HepG2 (cell line): Measurements from ENCODE around the gene PRSS36. TPM values are rescaled to one million over a fixed set of nuclear protein-coding genes. Genes with fewer than 3 reads are reported as not detected.

Source experiments
- ATAC-seq: fragments of 200-7000 bp; cut with Tn5 transposase; 3 replicates; pipeline ENCODE4 v1.9.1; 2020; ENCODE audit warnings: mild to moderate bottlenecking, moderate library complexity
- BruUV-seq: library from RNA; stranded (reverse); fragments of 400-500 nt; replicated peaks from 2 replicates; lab custom pipeline; 2021; lab: Mats Ljungman, UMichigan
- CTCF ChIA-PET: fragments of 300-600 bp; formaldehyde crosslinking; extraction: SDS; loops from one replicate; lab custom pipeline; 2021; ENCODE audit warnings: low total read pairs, inconsistent platforms, low intra/inter-chr PET ratio; lab: Yijun Ruan, JAX
- POLR2A ChIA-PET: fragments of 350-600 bp; sonication (Branson Sonifier 250); formaldehyde crosslinking; loops from one replicate; lab custom pipeline; 2020; ENCODE audit warnings: antibody characterized with exemption, inconsistent platforms; lab: Yijun Ruan, JAX
- DNase-seq: peaks from one replicate; pipeline ENCODE4 v3.0.0-alpha.2; 2015; ENCODE audit warnings: low spot score
- FAIRE-seq: peaks from 3 replicates; lab custom pipeline; 2011; peaks lifted over from hg19 to GRCh38; lab: Jason Lieb, UNC
- H2AFZ ChIP-seq: one replicate; pipeline ENCODE4 v1.6.1; 2011; ENCODE audit warnings: low read length, inconsistent platforms
- H3K27ac ChIP-seq: fragments of 300-600 bp; 3 replicates; pipeline ENCODE4 v1.8.0; 2011; ENCODE audit warnings: mixed run types, mild to moderate bottlenecking, mixed read lengths, low read length, inconsistent platforms; ENCODE audit not compliant: insufficient read depth; ENCODE audit errors: extremely low read length
- H3K27me3 ChIP-seq, 2 experiments: fragments of 200-600 bp in 1 of 2; 2 replicates in 1 of 2; 3 replicates in 1 of 2; pipeline versions ENCODE4 v1.6.0 to v1.8.0; 2011; ENCODE audit warnings: low read length in 2 of 2, mild to moderate bottlenecking in 2 of 2, moderate library complexity in 2 of 2, inconsistent platforms in 1 of 2; ENCODE audit not compliant: insufficient read depth in 2 of 2, control insufficient read depth in 1 of 2
- H3K36me3 ChIP-seq, 2 experiments: fragments of 200-600 bp in 1 of 2; replicated peaks in 1 of 2; 2 replicates in 1 of 2; 3 replicates in 1 of 2; pipeline versions ENCODE4 v1.5.1 to v1.8.0; 2011; ENCODE audit warnings: low read length in 2 of 2, inconsistent platforms in 1 of 2; ENCODE audit not compliant: insufficient read depth in 2 of 2, control insufficient read depth in 1 of 2
- H3K4me1 ChIP-seq: 2 replicates; pipeline ENCODE4 v1.5.1; 2012; ENCODE audit warnings: low read length, inconsistent platforms; ENCODE audit not compliant: insufficient read depth
- H3K4me2 ChIP-seq: 2 replicates; pipeline ENCODE4 v1.6.0; 2011; ENCODE audit warnings: low read depth, low read length, inconsistent platforms
- H3K4me3 ChIP-seq, 3 experiments: fragments of 200-600 bp in 1 of 3; sonication (generic), shearing (Covaris generic) in 1 of 3; replicated peaks in 1 of 3; 2 replicates each; pipeline ENCODE4 v1.5.1; 2011 to 2016; ENCODE audit warnings: low read length in 3 of 3, inconsistent platforms in 2 of 3, low read depth in 2 of 3, mild to moderate bottlenecking in 2 of 3, control low read depth in 1 of 3, mixed read lengths in 1 of 3; ENCODE audit not compliant: insufficient read depth in 1 of 3
- H3K79me2 ChIP-seq: one replicate; pipeline ENCODE4 v1.6.1; 2011; ENCODE audit warnings: low read length, inconsistent platforms; ENCODE audit not compliant: insufficient read depth
- H3K9ac ChIP-seq: 2 replicates; pipeline ENCODE4 v1.6.0; 2011; ENCODE audit warnings: mild to moderate bottlenecking, low read depth, low read length, inconsistent platforms; ENCODE audit not compliant: insufficient read depth
- H3K9me3 ChIP-seq: 2 replicates; pipeline ENCODE4 v1.5.1; 2012; ENCODE audit warnings: mild to moderate bottlenecking, low read length
- H4K20me1 ChIP-seq: 2 replicates; pipeline ENCODE4 v1.6.0; 2011; ENCODE audit warnings: inconsistent platforms, mild to moderate bottlenecking, low read length, moderate library complexity; ENCODE audit not compliant: insufficient read depth
- ATRX ChIP-seq: sonication (generic); formaldehyde crosslinking; IDR thresholded peaks from 2 replicates; pipeline ENCODE4 v1.4.0; 2020; ENCODE audit warnings: missing genetic modification reagents, borderline replicate concordance
- CHCHD3 ChIP-seq: sonication (generic); formaldehyde crosslinking; IDR thresholded peaks from 2 replicates; pipeline ENCODE4 v1.8.0; 2022; ENCODE audit warnings: mild to moderate bottlenecking, missing genetic modification reagents, moderate library complexity
- IKZF1 ChIP-seq: fragments of 450-650 bp; IDR thresholded peaks from 2 replicates; pipeline ENCODE4 v1.7.1; 2016
- MZF1 ChIP-seq: sonication (generic); formaldehyde crosslinking; IDR thresholded peaks from 2 replicates; pipeline ENCODE4 v1.8.1; 2023; ENCODE audit warnings: mild to moderate bottlenecking, missing genetic modification reagents, borderline replicate concordance
- NFE2 ChIP-seq: sonication (generic); formaldehyde crosslinking; IDR thresholded peaks from 2 replicates; pipeline ENCODE4 v1.4.0; 2020; ENCODE audit warnings: missing genetic modification reagents
- PAF1 ChIP-seq: IDR thresholded peaks from 2 replicates; pipeline ENCODE4 v1.6.1; 2016; ENCODE audit warnings: missing genetic modification reagents, missing compliant biosample characterization
- POLR2A ChIP-seq, 2 experiments: IDR thresholded peaks; 2 replicates each; pipeline ENCODE4 v1.6.1; 2011; ENCODE audit warnings: low read depth in 2 of 2, low read length in 2 of 2, mild to moderate bottlenecking in 1 of 2, moderate library complexity in 1 of 2; ENCODE audit not compliant: insufficient read depth in 1 of 2
- POLR2AphosphoS2 ChIP-seq: IDR thresholded peaks from 2 replicates; pipeline ENCODE4 v1.6.1; 2011; ENCODE audit warnings: low read depth, low read length, improper control_type of control experiment
- RAD21 ChIP-seq: fragments of 450-650 bp; formaldehyde crosslinking; IDR thresholded peaks from 2 replicates; pipeline ENCODE4 v1.5.0; 2020; ENCODE audit warnings: mild to moderate bottlenecking
- RBFOX2 ChIP-seq: fragments of 200-400 bp; formaldehyde crosslinking; IDR thresholded peaks from 2 replicates; pipeline ENCODE4 v1.6.1; 2017; ENCODE audit warnings: low read depth, mild to moderate bottlenecking, low read length
- SP4 ChIP-seq: sonication (generic); formaldehyde crosslinking; IDR thresholded peaks from 2 replicates; pipeline ENCODE4 v1.8.1; 2023; ENCODE audit warnings: mild to moderate bottlenecking, missing genetic modification reagents
- TEAD2 ChIP-seq: sonication (generic); formaldehyde crosslinking; IDR thresholded peaks from 2 replicates; pipeline ENCODE4 v1.9.0; 2021; ENCODE audit warnings: missing genetic modification reagents
- ZNF879 ChIP-seq: sonication (generic); formaldehyde crosslinking; IDR thresholded peaks from 2 replicates; pipeline ENCODE4 v1.8.1; 2023; ENCODE audit warnings: missing genetic modification reagents
- WGBS: methylation state at CpG from one replicate; pipeline ENCODE4 v1.1.6; 2017; ENCODE audit warnings: low lambda C conversion rate; 5-methylcytosine and 5-hydroxymethylcytosine counted together
- in situ Hi-C: cut with HindIII; loops from 2 replicates; pipeline ENCODE4 v1.10.0; 2017; ENCODE audit warnings: low pct_unique_long_range_greater_than_20kb; ENCODE audit not compliant: extremely low pct_ligation_motif_present
- intact Hi-C: fragments of 100-400 bp; cut with micrococcal nuclease; formaldehyde crosslinking; loops from one replicate; pipeline ENCODE4 v1.10.0; 2022; ENCODE audit not compliant: unreplicated experiment
- polyA plus RNA-seq, 8 experiments: library from polyadenylated mRNA; depleted of rRNA in 3 of 8; stranded (reverse) in 7 of 8; unstranded in 1 of 8; fragments of >200 nt; fragmentation: Illumina TruSeq in 4 of 8; extraction: Trizol in 4 of 8; gene quantifications; 2 replicates each; pipeline versions ENCODE4 v1.2.1 to v1.2.3, GENCODE V29; 2011 to 2016; ENCODE audit warnings: low read depth in 4 of 8, missing spikeins in 1 of 8, mixed read lengths in 1 of 8; ENCODE audit not compliant: insufficient read depth in 1 of 8
- total RNA-seq, 5 experiments: library from RNA; depleted of rRNA; stranded (reverse); fragments of >200 nt; fragmentation: Illumina TruSeq; extraction: Trizol; gene quantifications; 2 replicates each; pipeline ENCODE4 v1.2.3, GENCODE V29; 2016; ENCODE audit warnings: low read depth in 1 of 5
- TF ChIP-seq, protein P1 (sequence below): sonication (generic); formaldehyde crosslinking; IDR thresholded peaks from 2 replicates; pipeline ENCODE4 v1.4.0; 2020; ENCODE audit warnings: missing genetic modification reagents, borderline replicate concordance
- TF ChIP-seq, protein P2 (sequence below): sonication (generic); formaldehyde crosslinking; IDR thresholded peaks from 2 replicates; pipeline ENCODE4 v1.5.0; 2020; ENCODE audit warnings: mild to moderate bottlenecking, missing genetic modification reagents

The PRSS36 gene
- total and polyA plus RNA-seq, 2 of the 13 experiments (the other 11 are each of a cell fraction or from before 2014, with no cell fraction given): 1.5 to 2.1 TPM

- TF ChIP-seq MZF1 (CRISPR knock-in tag) (peak; percentile 35; the same call in 1 of the 2 replicates), IKZF1 (no peak)
Measured at GRCh38 chr16:31149894-31150890, at the start of gene PRSS36 (continued).

- H3K4me3 ChIP-seq: no peak overlapping the region
- peaks cover 6 to 14% of the 10 kb centered on the region in 2 experiments for H3K36me3 ChIP-seq
- peaks cover 0 to 19% of the 10 kb centered on the region in 2 experiments; a peak in 4 of 5 replicates for H3K27me3 ChIP-seq
- no peak overlapping the region for H3K9ac ChIP-seq
- ChIA-PET CTCF (no interaction called here), POLR2A (interaction anchor here (0.7 to 4.0 kb wide), 3 partner anchors 9 to 177 kb away, joined by 3 to 34 read pairs (median 3); partner anchors contain the start of gene FUS)
- peak; percentile 0 for ATAC-seq
- FAIRE-seq: no peak
- no peak overlapping the region for H3K4me2 ChIP-seq
- BruUV-seq: no TSS peak
- H3K27ac ChIP-seq: no peak overlapping the region
- H3K79me2 ChIP-seq: no peaks in the 10 kb centered on the region
- in situ Hi-C loops: loop anchor here (25.0 kb wide), 2 partner anchors 238 to 663 kb away; partner anchors contain the start of genes COX6A2, ZNF267 and ZNF843
- TF ChIP-seq POLR2AphosphoS2 (peak; percentile 93), RBFOX2 (0 out of 2 replicates have a peak, but pooled peaks have one; percentile 10), ATRX (CRISPR knock-in tag) (no peak), ZNF879 (CRISPR knock-in tag) (no peak), SP4 (CRISPR knock-in tag) (no peak), PAF1 (CRISPR knock-in tag) (peak; percentile 87), POLR2A (IDR thresholded peaks at IDR 0.05; ENCODE audit: insufficient read depth in 1 of 2, low read depth in 2 of 2, low read length in 2 of 2) (peak; percentile 52 to 54; a peak in 3 of 4 replicates), TEAD2 (CRISPR knock-in tag) (no peak), NFE2 (CRISPR knock-in tag) (no peak), RAD21 (CRISPR knock-in tag) (peak; percentile 7; the same call in 1 of the 2 replicates), CHCHD3 (no peak)
- TF ChIP-seq, protein P1, sequence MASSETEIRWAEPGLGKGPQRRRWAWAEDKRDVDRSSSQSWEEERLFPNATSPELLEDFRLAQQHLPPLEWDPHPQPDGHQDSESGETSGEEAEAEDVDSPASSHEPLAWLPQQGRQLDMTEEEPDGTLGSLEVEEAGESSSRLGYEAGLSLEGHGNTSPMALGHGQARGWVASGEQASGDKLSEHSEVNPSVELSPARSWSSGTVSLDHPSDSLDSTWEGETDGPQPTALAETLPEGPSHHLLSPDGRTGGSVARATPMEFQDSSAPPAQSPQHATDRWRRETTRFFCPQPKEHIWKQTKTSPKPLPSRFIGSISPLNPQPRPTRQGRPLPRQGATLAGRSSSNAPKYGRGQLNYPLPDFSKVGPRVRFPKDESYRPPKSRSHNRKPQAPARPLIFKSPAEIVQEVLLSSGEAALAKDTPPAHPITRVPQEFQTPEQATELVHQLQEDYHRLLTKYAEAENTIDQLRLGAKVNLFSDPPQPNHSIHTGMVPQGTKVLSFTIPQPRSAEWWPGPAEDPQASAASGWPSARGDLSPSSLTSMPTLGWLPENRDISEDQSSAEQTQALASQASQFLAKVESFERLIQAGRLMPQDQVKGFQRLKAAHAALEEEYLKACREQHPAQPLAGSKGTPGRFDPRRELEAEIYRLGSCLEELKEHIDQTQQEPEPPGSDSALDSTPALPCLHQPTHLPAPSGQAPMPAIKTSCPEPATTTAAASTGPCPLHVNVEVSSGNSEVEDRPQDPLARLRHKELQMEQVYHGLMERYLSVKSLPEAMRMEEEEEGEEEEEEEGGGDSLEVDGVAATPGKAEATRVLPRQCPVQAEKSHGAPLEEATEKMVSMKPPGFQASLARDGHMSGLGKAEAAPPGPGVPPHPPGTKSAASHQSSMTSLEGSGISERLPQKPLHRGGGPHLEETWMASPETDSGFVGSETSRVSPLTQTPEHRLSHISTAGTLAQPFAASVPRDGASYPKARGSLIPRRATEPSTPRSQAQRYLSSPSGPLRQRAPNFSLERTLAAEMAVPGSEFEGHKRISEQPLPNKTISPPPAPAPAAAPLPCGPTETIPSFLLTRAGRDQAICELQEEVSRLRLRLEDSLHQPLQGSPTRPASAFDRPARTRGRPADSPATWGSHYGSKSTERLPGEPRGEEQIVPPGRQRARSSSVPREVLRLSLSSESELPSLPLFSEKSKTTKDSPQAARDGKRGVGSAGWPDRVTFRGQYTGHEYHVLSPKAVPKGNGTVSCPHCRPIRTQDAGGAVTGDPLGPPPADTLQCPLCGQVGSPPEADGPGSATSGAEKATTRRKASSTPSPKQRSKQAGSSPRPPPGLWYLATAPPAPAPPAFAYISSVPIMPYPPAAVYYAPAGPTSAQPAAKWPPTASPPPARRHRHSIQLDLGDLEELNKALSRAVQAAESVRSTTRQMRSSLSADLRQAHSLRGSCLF (CRISPR knock-in tag): no peak
- TF ChIP-seq, protein P2, sequence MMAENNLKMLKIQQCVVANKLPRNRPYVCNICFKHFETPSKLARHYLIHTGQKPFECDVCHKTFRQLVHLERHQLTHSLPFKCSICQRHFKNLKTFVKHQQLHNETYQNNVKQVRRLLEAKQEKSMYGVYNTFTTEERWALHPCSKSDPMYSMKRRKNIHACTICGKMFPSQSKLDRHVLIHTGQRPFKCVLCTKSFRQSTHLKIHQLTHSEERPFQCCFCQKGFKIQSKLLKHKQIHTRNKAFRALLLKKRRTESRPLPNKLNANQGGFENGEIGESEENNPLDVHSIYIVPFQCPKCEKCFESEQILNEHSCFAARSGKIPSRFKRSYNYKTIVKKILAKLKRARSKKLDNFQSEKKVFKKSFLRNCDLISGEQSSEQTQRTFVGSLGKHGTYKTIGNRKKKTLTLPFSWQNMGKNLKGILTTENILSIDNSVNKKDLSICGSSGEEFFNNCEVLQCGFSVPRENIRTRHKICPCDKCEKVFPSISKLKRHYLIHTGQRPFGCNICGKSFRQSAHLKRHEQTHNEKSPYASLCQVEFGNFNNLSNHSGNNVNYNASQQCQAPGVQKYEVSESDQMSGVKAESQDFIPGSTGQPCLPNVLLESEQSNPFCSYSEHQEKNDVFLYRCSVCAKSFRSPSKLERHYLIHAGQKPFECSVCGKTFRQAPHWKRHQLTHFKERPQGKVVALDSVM: peak; percentile 80
- DNase-seq: no peak
- intact Hi-C loops: loop anchor here (5.0 kb wide), 1 partner anchor 243 kb away; the partner anchor contains the start of gene ZNF843
- no peaks in the 10 kb centered on the region for H3K9me3 ChIP-seq
- H2AFZ ChIP-seq: no peak overlapping the region
- peaks cover 42% of the 10 kb centered on the region for H3K4me1 ChIP-seq
- H4K20me1 ChIP-seq: peaks cover 7% of the 10 kb centered on the region
- 95% methylated on average over 5 of the region's 5 CpGs for WGBS
Measured at GRCh38 chr16:31199430-31200041, 49.7 kb upstream of the PRSS36 start.
